SW480 (cell line): Measurements from ENCODE around the gene PUM2.

Source experiments
- DNase-seq: peaks from one replicate; pipeline ENCODE4 v3.0.0-alpha.2; 2016; ENCODE audit warnings: low spot score

Gene PUM2

DNA sequence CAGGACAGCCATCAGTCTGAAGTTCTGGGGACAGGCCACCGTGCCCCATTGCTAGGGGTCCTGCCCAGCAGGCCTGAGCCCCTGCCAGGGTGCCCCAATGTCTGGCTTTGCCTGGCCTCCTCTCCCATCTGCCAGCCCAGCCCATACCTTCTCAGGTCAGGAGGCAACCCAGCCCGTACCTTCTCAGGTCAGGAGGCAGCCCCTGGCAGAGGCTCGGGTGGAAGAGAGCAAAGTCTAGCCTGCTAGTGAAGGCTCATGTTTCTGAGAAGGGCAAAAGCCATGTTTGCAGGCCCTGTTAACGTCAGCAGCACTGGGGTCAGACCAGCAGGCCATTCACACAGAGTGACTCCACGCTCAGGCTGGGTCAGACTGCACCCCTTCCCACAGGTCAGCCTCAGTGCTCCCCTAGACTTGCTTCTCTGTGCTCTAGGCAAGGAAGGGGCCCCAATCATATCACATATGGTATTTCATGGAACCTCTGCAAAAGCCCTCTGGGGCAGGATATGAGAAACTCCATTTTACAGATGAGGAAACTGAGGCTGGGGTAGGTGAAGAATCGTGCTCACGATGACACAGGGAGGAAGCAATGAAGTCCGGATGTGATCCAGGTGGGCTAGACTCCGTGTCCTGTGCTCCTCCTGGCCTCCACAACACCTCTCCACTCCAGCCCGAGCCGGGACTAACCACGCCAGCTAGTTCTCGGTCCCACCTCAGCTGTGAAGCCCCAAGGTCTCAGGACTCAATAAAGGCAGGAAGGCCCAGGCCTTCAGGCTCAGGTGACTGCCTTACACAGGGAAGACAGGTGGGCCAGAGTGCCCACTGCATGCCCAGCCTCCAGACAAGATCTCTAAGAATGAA is 135.2 kb downstream of the PUM2 start:
- no peak for DNase-seq

DNA sequence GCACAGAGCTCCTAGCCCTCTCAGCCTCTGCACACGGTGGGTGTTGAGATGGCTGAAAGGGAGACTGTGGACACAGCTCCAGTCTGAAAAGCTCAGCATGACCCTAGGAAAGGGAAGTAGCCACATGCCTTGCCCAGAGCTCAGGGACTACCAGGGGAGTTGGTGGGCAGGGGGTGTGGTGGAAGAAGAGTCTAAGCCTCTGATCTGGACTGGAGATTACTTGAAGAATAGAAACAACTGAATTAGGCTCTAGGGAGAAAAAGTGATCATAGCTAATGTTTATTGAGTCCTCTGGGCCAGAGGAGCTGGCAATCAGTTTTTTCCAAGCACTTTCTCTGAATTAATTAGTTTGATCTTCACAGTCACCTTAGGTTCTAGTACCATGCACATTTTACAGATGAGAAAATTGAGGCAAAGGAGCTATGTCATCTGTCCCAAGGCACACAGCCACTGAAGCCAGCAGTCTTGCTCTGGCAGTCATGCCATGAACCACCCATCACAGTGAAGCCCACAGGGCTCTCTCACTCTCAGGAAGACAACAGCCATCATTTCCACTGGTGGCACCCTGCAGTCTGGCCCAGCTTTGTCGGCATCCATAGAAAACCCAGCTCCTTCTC is 136.0 kb downstream of the PUM2 start:
- DNase-seq = no peak

DNA sequence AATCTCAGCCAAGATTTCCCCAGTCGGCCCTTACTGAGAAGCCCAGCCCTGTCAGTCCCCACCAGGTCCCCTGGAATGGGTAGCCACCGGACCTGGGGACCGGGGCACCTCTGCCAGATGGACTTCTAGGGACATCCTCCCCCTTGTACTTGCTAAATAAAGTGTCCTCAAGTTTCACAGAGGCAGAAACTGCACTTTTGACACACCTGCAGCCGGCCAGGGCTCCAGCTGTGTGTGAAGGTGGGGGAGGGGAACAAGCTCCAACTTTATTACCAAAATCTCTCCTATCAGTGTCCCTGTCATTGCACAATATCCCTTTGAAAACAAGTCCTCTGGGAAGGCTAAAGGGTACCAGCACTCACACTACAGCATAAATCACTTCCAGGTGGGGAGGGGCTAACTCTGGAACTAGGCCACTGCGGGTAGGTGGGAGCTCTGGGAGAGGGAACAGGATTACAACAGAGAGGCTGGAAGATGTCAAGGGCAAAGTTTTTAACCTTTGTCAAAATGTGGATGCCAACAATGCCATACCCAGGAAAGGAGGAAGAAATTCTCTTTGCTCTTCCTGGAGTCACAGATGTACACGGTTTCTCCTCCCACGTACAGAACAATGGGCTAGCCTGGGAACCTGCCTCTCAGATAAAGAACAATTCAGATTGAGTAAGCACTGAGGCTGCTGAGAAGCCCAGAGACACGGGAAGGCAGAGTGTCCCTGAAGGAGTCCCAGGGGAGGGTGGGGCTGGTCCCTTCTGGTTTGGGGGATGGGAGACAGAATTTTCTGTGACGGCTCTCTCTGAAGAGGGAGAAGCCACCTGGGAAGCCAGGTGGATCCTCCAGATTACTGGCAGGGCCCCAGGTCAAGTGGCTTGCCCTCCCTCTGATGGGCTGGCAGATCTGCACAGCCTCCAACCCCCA is 136.7 kb downstream of the PUM2 start:
- DNase-seq = no peak

DNA sequence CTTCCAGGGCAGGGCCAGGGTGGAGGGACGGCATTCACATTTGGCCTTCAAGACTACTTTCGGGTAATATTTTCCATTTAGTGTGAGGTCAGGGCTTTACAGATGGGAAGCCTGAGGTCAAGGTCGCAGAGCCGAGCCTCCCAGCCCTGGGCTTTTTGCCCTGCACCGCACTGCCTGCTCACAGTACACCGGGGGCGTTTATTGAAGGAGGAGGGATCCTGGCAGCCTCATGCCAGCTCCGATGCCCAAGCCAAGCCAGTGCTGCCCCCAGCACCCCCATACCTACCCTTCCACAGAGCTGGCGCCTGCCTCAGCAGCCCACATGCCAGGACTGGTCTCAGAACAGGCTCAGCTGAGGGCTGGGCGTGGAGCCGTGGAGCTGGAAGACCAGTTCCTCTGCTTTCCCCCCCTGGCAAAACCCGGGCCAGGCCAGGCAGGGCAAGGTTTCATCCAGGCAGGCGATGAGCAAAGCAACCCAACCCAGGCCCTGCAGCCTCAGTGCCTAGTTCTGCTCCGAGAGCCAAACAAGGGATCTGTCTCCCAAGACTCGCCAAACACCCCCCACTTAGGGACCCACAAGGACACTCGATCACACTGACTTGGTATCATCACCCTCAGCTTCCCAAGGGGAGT is 137.7 kb downstream of the PUM2 start:
- no peak for DNase-seq

DNA sequence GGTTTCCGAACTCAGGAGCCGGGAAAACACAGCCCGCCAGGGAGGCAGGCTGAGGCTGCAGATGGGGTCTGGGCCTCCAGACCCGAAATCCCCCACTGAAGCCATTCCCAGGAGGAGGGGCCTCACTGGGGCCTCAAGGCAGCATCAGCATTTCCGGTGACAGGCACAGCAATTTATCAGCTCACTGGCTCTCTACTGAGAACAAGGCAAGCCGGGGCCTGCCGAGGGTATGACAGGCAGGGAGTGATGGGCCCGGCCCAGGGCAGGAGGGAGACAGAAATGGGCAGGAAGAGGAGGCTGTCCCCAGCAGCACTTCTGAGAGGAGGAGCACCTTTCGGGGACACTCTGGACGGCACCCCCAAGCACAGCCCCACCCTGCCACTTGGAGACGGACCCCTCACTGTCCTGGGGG is 138.2 kb downstream of the PUM2 start:
- DNase-seq = no peak

DNA sequence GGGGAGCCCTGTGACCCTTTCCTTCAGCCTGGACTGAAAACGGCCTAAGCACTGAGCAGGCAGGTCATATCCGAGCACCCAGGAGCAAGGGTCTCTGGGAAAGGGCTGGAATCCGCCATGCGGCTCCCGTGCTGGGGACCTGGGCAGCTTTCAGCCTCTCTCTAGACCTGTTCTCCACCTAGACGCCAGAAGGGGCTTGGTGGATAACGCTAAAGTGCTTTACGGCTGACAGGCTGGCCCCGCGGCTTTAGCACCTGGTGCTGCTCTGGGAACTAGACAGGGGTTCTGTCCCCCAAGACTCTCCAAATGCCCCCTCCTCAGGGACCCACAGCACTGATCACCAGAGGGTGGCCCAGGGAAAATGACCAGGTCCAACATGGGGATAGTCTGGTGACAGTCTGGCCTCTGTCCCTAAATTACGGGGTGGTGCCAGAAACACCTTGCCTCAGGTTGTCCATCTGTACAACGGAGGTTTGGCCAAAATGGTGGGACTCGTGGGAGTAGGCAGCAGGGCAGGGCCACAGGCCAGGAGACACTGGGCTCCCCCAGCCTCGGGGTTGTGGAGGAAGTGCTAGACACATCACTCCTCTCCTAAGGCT is 138.7 kb downstream of the PUM2 start:
- DNase-seq = no peak

DNA sequence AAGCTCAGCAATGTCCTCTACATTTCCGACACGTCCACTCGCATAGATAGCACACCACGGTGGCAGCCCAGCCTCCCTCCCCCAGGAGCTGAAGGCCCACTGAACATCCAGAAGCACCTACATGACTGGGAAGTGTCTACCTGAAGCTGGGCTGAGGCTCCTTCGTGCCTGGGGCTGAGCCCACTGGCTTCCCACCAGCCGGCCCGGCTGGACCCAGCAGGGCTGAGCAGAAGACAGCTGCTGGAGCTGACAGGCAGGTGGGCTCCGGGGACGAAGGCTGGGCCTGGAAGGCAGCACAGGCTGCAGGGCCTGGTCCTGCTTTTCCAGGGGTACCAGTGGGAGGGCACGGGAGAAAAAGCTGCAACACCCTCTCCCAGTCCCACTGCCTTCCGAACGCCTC is 139.2 kb downstream of the PUM2 start:
- DNase-seq = no peak

DNA sequence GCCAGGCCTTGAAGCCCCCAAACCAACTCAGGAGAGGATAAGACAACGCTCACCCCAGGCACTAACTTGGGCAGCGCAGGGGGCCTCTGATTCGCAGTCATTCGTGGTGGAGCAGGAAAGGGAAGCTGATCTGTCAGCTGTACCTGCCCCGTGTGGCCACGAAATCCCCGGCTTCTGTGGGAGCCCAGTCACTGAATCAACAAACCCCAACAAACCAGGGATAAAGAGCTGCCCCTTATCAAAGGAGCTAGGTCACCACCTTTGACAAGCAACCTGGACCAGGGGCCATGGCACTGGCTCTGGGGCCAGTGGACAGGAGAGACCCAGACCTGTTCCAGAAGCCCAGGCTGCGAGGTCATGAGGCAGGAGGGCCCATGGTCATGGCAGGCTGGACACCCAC is 140.2 kb downstream of the PUM2 start:
- DNase-seq = no peak

DNA sequence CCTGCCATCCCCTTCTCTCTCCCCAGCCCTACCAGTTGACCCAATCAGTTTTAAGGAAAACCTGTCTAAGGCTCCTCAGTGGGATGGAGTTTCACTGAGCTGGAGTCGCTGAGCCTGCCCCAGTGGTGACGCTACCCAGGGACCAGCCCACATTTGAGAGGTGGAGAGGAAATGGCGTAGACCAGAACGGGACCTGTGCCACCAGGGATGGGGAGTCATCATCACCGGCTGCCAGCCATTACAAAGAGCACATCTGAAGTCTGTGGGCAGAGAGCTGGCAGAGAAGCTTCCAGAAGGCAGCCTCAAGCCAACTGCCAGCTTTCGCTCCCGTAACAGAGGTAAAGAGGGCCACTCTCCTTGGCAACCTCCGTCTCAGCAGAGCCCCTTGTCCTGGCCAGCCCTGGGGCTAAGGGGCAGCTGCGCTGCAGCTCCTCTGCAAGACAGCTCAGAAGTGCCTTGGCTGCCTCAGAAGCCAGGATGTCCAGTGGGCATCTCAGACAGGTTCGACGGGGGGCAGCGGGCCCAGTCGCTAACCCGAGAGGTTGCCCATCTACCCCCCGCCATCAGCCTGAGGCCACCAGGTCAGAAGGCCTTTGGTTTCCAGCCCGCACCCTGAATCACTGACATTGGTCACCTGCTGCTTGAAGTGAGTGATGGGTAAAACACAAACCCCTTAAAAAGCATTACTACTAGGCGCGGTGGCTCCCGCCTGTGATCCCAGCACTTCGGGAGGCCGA is 141.1 kb downstream of the PUM2 start:
- no peak for DNase-seq

DNA sequence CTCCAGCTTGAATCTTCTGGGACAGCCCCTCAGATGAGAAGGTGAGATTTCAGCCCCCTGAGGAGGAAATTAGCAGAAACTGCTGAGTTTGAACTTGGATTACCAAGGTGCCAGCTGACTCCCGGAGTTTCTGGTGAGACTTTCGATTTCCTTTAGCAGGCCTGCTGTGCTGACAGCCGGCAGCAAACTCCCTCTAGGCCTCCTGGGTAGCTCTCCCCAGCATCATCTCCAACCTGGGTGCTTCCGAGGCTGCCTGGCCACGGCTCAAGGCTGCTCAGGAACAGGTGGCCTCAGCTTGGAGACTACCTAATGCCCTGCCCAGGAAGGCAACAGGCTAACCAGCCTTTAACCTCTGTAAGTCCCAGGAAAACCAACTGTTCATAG is 142.2 kb downstream of the PUM2 start:
- no peak for DNase-seq

DNA sequence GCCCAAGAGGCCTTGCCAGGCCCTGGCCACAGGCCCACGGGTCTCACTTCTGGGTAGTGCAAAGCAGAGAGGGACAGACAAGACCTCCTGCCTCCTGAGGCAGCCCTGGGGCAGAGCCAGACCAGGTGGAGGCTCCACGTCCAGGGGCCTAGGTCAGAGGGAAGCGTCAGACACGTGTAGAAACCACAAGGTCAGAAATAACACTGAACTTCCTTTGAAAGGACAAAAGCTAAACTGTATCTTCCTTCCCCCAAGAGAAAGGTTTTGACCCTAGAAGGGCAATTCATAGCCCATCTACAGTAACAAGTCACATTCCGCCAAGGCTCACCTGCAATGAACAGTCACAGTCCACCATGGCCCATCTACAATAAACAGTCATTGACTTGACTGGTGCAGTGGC is 143.6 kb downstream of the PUM2 start:
- no peak for DNase-seq

DNA sequence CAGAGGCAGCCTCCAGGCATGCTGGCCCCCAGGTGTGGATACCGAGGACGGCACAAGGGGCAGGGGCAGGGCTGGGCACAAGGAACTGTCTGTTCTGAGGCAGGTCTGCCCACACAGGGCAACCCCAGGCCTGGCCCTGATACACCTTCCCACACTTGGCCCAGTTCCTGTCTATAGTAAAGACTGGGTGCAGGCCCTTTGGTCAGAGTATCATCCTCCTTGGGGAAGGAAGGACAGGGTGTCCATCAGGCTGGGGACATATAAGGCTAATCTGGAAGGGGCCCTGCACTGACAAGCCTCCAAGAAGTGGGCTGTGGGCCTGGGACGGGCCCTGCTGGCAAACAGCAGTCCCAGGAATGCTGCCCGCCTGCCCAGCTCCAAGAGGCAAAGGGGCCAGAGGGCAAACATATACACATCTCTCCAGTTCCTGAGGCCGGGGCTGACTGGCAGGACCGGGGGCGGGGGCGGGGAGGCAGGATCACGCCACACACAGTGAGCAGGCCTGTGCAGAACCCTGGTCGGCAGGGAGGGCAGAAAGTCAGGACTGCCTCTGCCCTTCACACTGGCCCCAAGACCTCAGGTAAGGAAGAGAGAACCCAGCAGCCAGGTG is 144.6 kb downstream of the PUM2 start:
- DNase-seq = no peak

DNA sequence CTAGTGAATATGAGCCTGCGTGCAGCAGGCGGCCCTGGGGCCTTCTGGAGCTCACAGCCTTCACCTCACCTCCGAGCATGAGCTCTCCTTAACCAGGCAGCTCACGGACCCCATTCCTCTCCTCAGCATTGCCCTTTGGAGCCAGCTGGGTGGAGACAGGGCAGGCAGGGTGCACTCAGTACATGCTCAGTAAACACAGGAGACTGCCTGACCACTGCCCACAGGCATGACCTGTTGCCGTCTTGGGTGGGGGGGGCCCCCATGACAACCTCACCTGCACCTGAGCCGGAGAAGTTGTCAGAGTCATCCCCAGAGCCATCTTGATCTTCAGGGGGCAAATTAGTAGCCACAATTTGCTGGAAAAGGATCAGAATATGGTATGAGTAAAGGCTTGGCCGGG is 145.6 kb downstream of the PUM2 start:
- no peak for DNase-seq

DNA sequence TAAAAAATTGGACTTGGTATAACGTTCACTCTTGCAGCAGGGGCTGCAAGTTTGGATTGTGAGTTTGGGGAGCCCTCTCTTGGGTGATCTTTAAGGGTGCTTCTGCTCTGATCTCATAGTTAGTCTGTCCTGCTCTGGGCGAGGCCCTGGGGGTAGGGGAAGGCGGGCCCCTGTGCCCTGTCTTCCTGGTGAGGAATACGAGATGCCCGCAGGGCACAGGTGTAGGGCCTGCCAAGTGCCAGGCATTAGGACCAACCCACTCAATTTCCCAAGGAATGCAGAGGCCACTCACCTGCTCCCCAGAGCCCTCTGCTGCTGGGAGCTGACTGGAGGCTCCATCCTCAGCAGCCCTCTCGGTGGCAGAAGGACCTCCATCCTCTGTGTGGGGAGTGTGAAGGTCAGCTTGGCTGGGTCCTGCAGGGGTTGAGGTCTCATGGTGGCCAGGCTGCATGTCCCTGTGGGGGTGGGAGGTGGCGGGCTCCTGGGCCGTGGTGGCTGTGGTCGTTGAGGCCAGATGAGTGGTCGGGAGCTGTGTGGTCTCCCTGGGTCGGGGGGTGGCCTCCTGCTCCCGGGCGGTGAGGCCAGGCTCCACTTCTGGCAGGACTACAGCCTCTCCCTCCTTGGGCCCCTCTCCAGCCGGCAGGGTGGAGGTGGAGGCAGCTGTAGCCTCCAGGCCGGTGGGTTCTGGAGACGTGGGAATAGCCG is 147.0 kb downstream of the PUM2 start:
- DNase-seq = no peak

DNA sequence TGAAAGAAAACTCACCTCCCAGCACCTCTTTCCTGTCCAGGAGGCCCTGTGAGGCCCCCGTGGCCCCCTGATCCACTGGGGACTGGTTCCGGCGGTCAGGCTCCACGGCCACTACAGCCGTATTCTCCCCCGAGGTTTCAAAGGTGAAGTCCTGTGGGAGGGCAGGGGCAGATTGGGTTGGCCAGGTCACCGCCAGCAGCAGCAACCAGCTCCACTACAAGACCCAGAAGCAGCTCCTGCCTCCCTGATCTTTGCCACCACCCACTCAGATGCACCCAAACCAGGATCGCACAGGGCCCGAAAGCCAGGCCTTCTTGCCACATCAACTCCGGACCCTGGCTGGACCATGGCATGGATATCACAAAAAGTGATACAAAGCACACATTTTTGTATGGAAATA is 147.6 kb downstream of the PUM2 start:
- DNase-seq = no peak

DNA sequence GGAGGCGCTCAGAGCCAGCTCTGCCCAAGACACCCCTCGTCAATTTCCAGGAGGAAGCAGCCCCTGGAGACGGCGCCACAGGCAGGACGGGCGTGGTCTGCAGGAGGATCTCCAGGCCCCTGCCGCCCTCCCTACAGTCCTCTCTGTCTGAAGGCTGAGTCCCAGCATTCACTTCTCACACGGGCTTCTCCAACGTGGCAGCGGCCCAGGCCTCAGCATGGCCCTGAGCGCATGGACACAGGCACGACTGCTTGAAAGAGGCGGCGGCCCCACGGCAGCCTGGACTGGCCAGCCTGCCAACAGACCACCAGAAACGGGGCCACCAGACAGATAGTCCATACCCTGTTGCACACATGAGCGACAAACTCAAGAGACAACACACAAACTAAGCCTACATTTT is 149.0 kb downstream of the PUM2 start:
- DNase-seq = no peak

DNA sequence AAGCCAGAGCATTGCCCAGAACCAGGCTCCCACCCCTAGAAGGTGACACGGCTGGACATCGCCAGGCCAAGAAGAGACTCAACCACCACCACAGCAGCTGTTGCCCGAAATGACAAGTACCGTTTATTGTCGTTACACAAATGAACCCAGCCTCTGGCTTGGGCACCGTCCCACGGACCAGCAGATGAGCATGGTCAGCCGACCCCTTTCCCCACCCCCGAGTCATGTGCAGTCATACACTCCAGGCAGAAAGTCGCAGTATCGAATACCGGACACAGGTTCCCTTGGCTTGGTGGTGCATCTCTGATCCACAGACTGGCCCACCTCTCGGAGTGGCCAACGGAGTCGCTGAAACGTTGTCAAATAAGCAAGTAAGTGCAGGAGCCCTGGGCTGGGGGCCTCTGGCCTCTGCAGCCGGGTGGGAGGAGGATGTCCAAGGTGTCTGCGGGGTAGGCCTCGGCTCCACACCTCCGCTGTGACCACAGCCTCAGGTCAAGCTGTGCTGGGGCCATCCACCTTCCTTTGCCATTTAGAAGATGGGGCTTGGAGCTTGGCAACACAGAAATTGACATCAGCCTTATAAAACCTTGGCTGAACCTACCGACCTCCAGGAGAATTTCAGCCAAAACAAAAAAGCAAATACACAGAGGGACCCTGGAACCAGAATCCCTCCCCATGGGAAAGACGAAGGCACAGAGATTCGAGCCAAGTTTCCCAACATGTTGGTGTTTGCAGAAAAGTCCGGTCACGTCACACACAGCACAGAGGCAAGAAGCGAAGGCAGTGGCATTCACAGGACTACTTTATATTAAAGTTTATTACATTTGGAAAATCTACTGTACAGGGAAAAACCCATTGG is 149.7 kb downstream of the PUM2 start:
- no peak for DNase-seq

DNA sequence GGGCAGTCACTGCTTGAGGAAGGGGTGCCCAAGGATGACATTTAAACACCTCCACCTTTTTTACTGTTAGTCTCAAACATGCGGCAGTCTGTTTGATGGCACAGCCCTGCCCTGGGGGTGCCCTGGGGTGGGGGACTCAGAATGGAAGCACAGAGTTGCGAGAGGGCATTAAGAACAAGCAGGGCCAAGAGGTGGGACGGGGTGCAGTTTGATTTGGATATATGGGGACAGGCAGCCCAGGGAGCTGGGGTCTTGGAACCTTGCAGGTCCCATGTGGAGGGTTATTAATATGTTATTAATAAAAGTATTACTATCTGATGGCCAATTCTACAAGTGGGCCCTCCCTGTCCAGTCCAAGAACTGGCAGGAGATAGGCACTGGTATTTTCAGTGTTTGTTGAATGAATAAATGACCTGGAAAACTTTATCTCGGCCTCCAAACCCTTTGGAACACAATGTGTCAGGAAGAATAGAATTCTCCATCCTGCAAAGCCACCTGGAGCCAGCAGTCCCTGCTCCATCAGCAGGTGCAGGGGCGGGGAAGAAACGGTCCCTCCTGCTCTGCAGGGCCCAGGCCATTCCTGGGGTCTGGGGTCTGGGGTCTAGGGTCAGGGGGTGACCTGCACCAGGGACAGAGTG is 150.9 kb downstream of the PUM2 start:
- DNase-seq = no peak
